HEK293 (cell line): ENCODE data around the gene SLC9A2.

Experiments used
- CTCF ChIA-PET: fragments of 350-600 bp; formaldehyde crosslinking; extraction: SDS; loops from one replicate; lab custom pipeline; 2021; ENCODE audit warnings: antibody characterized with exemption; lab: Yijun Ruan, JAX
- POLR2A ChIA-PET: fragments of 300-600 bp; formaldehyde crosslinking; extraction: SDS; loops from one replicate; lab custom pipeline; 2020; ENCODE audit warnings: antibody characterized with exemption, inconsistent platforms; lab: Yijun Ruan, JAX
- H3K27ac ChIP-seq: fragments of 200-500 bp; sonication (Bioruptor generic); 2 replicates; pipeline ENCODE4 v1.5.1; 2014; ENCODE audit warnings: low read depth, low read length, control low read depth, inconsistent platforms; ENCODE audit errors: extremely low read depth
- H3K36me3 ChIP-seq, 2 experiments: fragments of 200-500 bp in 1 of 2; sonication (Bioruptor generic) in 1 of 2; 1 replicate in 1 of 2; 2 replicates in 1 of 2; pipeline ENCODE4 v1.5.1; 2014 to 2017; ENCODE audit warnings: inconsistent platforms in 2 of 2, low read length in 2 of 2; ENCODE audit not compliant: control insufficient read depth in 2 of 2, insufficient read depth in 1 of 2
- H3K4me1 ChIP-seq: fragments of 200-500 bp; sonication (Bioruptor generic); 2 replicates; pipeline ENCODE4 v1.5.1; 2014; ENCODE audit warnings: mild to moderate bottlenecking, low read length, inconsistent platforms; ENCODE audit not compliant: control insufficient read depth, insufficient read depth
- H3K4me3 ChIP-seq: 2 replicates; pipeline ENCODE4 v1.5.1; 2011; ENCODE audit warnings: low read depth, mild to moderate bottlenecking, control low read depth, low read length, moderate library complexity
- H3K9me3 ChIP-seq: fragments of 200-500 bp; sonication (Bioruptor generic); 2 replicates; pipeline ENCODE4 v1.5.1; 2014; ENCODE audit warnings: low read depth, low read length, inconsistent platforms; ENCODE audit not compliant: control insufficient read depth, insufficient read depth
- ATF2 ChIP-seq: fragments of 450-650 bp; formaldehyde crosslinking; IDR thresholded peaks from 2 replicates; pipeline ENCODE4 v1.5.1; 2016; ENCODE audit warnings: missing biosample characterization, missing genetic modification characterization, low read depth
- KLF1 ChIP-seq: fragments of 450-650 bp; formaldehyde crosslinking; IDR thresholded peaks from 2 replicates; pipeline ENCODE4 v1.5.1; 2016; ENCODE audit warnings: missing biosample characterization, missing genetic modification characterization
- KLF10 ChIP-seq: fragments of 450-650 bp; IDR thresholded peaks from 2 replicates; pipeline ENCODE4 v1.5.1; 2018; ENCODE audit warnings: missing biosample characterization, mild to moderate bottlenecking, missing genetic modification characterization
- SP3 ChIP-seq: fragments of 450-650 bp; formaldehyde crosslinking; IDR thresholded peaks from 2 replicates; pipeline ENCODE4 v1.5.1; 2016; ENCODE audit warnings: missing biosample characterization, missing genetic modification characterization
- SP7 ChIP-seq: fragments of 450-650 bp; formaldehyde crosslinking; IDR thresholded peaks from 2 replicates; pipeline ENCODE4 v1.5.1; 2016; ENCODE audit warnings: missing biosample characterization, missing genetic modification characterization
- TCF7L2 ChIP-seq: IDR thresholded peaks from 2 replicates; pipeline ENCODE4 v1.6.1; 2011; ENCODE audit warnings: low read depth, mild to moderate bottlenecking, inconsistent platforms, low read length, moderate library complexity, borderline replicate concordance
- ZBTB44 ChIP-seq: fragments of 450-650 bp; IDR thresholded peaks from 2 replicates; pipeline ENCODE4 v1.5.1; 2018; ENCODE audit warnings: missing biosample characterization, mild to moderate bottlenecking, missing genetic modification characterization
- ZBTB48 ChIP-seq: fragments of 450-650 bp; formaldehyde crosslinking; IDR thresholded peaks from 2 replicates; pipeline ENCODE4 v1.5.1; 2016; ENCODE audit warnings: missing biosample characterization, missing genetic modification characterization
- ZFP41 ChIP-seq: fragments of 450-650 bp; formaldehyde crosslinking; IDR thresholded peaks from 2 replicates; pipeline ENCODE4 v1.5.1; 2016; ENCODE audit warnings: missing biosample characterization, missing genetic modification characterization, borderline replicate concordance
- ZIC2 ChIP-seq: fragments of 450-650 bp; formaldehyde crosslinking; IDR thresholded peaks from 2 replicates; pipeline ENCODE4 v1.5.1; 2016; ENCODE audit warnings: missing biosample characterization, missing genetic modification characterization
- ZNF138 ChIP-seq: fragments of 450-650 bp; formaldehyde crosslinking; IDR thresholded peaks from 2 replicates; pipeline ENCODE4 v1.5.1; 2016; ENCODE audit warnings: missing biosample characterization, missing genetic modification characterization, borderline replicate concordance
- ZNF174 ChIP-seq: fragments of 450-650 bp; formaldehyde crosslinking; IDR thresholded peaks from 2 replicates; pipeline ENCODE4 v1.5.0; 2017; ENCODE audit warnings: missing biosample characterization, mild to moderate bottlenecking, missing genetic modification characterization
- ZNF184 ChIP-seq: fragments of 450-650 bp; IDR thresholded peaks from 2 replicates; pipeline ENCODE4 v1.5.1; 2018; ENCODE audit warnings: missing biosample characterization, mild to moderate bottlenecking, missing genetic modification characterization
- ZNF223 ChIP-seq: fragments of 450-650 bp; formaldehyde crosslinking; IDR thresholded peaks from 2 replicates; pipeline ENCODE4 v1.5.1; 2016; ENCODE audit warnings: missing biosample characterization, missing genetic modification characterization
- ZNF239 ChIP-seq: fragments of 450-650 bp; formaldehyde crosslinking; IDR thresholded peaks from 2 replicates; pipeline ENCODE4 v1.5.1; 2016; ENCODE audit warnings: missing biosample characterization, missing genetic modification characterization
- ZNF280C ChIP-seq: fragments of 450-650 bp; formaldehyde crosslinking; IDR thresholded peaks from 2 replicates; pipeline ENCODE4 v1.5.1; 2016; ENCODE audit warnings: missing biosample characterization, missing genetic modification characterization
- ZNF311 ChIP-seq: fragments of 450-650 bp; formaldehyde crosslinking; IDR thresholded peaks from 2 replicates; pipeline ENCODE4 v1.5.1; 2017; ENCODE audit warnings: missing biosample characterization, missing genetic modification characterization, borderline replicate concordance
- ZNF324 ChIP-seq: fragments of 450-650 bp; formaldehyde crosslinking; IDR thresholded peaks from 2 replicates; pipeline ENCODE4 v1.5.1; 2016; ENCODE audit warnings: missing biosample characterization, missing genetic modification characterization
- ZNF335 ChIP-seq: fragments of 450-650 bp; formaldehyde crosslinking; conservative IDR thresholded peaks from 2 replicates; pipeline ENCODE4 v1.5.1; 2016; ENCODE audit warnings: missing biosample characterization, missing genetic modification characterization
- ZNF354C ChIP-seq: fragments of 450-650 bp; formaldehyde crosslinking; IDR thresholded peaks from 2 replicates; pipeline ENCODE4 v1.5.1; 2016; ENCODE audit warnings: missing biosample characterization, missing genetic modification characterization, low read depth, borderline replicate concordance
- ZNF362 ChIP-seq: fragments of 450-650 bp; formaldehyde crosslinking; IDR thresholded peaks from 2 replicates; pipeline ENCODE4 v1.5.1; 2016; ENCODE audit warnings: missing biosample characterization, missing genetic modification characterization
- ZNF449 ChIP-seq: fragments of 450-650 bp; formaldehyde crosslinking; IDR thresholded peaks from 2 replicates; pipeline ENCODE4 v1.5.1; 2017; ENCODE audit warnings: missing biosample characterization, mild to moderate bottlenecking, missing genetic modification characterization, moderate library complexity
- ZNF548 ChIP-seq: fragments of 450-650 bp; formaldehyde crosslinking; IDR thresholded peaks from 2 replicates; pipeline ENCODE4 v1.5.1; 2016; ENCODE audit warnings: missing biosample characterization, missing genetic modification characterization
- ZNF600 ChIP-seq: fragments of 450-650 bp; formaldehyde crosslinking; IDR thresholded peaks from 2 replicates; pipeline ENCODE4 v1.5.1; 2016; ENCODE audit warnings: missing biosample characterization, missing genetic modification characterization
- ZNF660 ChIP-seq: fragments of 450-650 bp; IDR thresholded peaks from 2 replicates; pipeline ENCODE4 v1.5.1; 2018; ENCODE audit warnings: missing biosample characterization, mild to moderate bottlenecking, missing genetic modification characterization
- ZNF76 ChIP-seq: fragments of 450-650 bp; formaldehyde crosslinking; IDR thresholded peaks from 2 replicates; pipeline ENCODE4; 2016; ENCODE audit warnings: low read depth, missing biosample characterization, missing genetic modification characterization, borderline replicate concordance
- TF ChIP-seq, protein P1 (sequence below): fragments of 450-650 bp; formaldehyde crosslinking; IDR thresholded peaks from 2 replicates; pipeline ENCODE4 v1.5.1; 2016; ENCODE audit warnings: missing biosample characterization, missing genetic modification characterization

Gene SLC9A2

DNA sequence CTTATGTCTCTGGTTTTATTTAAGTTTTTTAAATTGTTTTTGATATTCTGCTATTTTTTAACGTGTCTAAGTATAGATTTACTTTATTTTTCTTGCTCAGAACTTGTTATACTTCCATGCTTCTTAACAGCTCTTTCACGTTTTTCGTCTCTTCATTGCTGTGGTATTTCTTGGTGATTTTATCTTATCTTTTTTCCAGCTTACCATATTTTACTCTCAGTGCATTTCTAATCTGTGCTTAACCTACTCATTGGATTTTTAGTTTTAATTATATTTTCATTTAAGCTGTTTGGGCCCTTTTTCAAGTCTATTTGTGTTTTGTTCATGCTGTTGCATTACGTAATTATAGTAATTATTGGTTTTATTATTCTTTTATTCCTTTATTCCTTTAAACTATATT, 11.1 kb downstream of the SLC9A2 start:
- Histone ChIP-seq H3K4me3 (no peak overlapping the region), H3K4me1 (no peaks in the 10 kb centered on the region), H3K36me3 (no peaks in the 10 kb centered on the region), H3K9me3 (no peaks in the 10 kb centered on the region), H3K27ac (no peak overlapping the region)
- ChIA-PET POLR2A (no interaction called here), CTCF (interaction anchor here (0.7 to 1.0 kb wide), 3 partner anchors 17 to 176 kb away, joined by 3 to 4 read pairs (median 3); no protein-coding TSS in a partner anchor)
- TF ChIP-seq SP7 (tag by site-specific recombination) (no peak), ZNF660 (tag by site-specific recombination) (no peak), KLF1 (tag by site-specific recombination) (no peak), ZNF600 (tag by site-specific recombination) (no peak), ZNF138 (no peak), ZFP41 (tag by site-specific recombination) (no peak), KLF10 (no peak), ZNF76 (tag by site-specific recombination) (no peak), ZNF548 (tag by site-specific recombination) (no peak), ZNF174 (tag by site-specific recombination) (no peak), ZBTB44 (tag by site-specific recombination) (no peak), ZNF324 (tag by site-specific recombination) (no peak), ZIC2 (tag by site-specific recombination) (no peak), ZNF449 (tag by site-specific recombination) (no peak), ZNF362 (tag by site-specific recombination) (no peak), SP3 (tag by site-specific recombination) (no peak), ATF2 (no peak), TCF7L2 (no peak), ZNF311 (tag by site-specific recombination) (no peak)

GRCh38 chr2:102632380-102633175, 13.2 kb downstream of the SLC9A2 start:
- no peaks in the 10 kb centered on the region for H3K36me3 ChIP-seq
- POLR2A ChIA-PET: no interaction called here
- H3K4me1 ChIP-seq: no peaks in the 10 kb centered on the region
- CTCF ChIA-PET: interaction anchor here (0.6 to 1.8 kb wide), 3 partner anchors 16 to 628 kb away, joined by 3 to 4 read pairs (median 3); no protein-coding TSS in a partner anchor
- H3K9me3 ChIP-seq: no peaks in the 10 kb centered on the region
- no peak overlapping the region for H3K4me3 ChIP-seq
- H3K27ac ChIP-seq: no peak overlapping the region
- TF ChIP-seq ZNF239 (tag by site-specific recombination): no peak
- TF ChIP-seq ZBTB48 (tag by site-specific recombination): no peak
- TF ChIP-seq ZNF223 (tag by site-specific recombination): no peak
- no peak for TF ChIP-seq ZNF335 (tag by site-specific recombination)
- no peak for TF ChIP-seq ZNF280C
- no peak for TF ChIP-seq ZNF354C
- TF ChIP-seq ZNF184 (tag by site-specific recombination): no peak
- TF ChIP-seq, protein P1, sequence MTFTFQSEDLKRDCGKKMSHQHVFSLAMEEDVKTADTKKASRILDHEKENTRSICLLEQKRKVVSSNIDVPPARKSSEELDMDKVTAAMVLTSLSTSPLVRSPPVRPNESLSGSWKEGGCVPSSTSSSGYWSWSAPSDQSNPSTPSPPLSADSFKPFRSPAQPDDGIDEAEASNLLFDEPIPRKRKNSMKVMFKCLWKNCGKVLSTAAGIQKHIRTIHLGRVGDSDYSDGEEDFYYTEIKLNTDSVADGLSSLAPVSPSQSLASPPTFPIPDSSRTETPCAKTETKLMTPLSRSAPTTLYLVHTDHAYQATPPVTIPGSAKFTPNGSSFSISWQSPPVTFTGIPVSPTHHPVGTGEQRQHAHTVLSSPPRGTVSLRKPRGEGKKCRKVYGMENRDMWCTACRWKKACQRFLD (tag by site-specific recombination): no peak
